HEK293T (cell line): ENCODE data around the gene CPVL.

Experiments used
- ARNT ChIP-seq: fragments of 450-650 bp; IDR thresholded peaks from 2 replicates; pipeline ENCODE4 v1.6.1; 2017; ENCODE audit warnings: mild to moderate bottlenecking
- BHLHE40 ChIP-seq: fragments of 450-650 bp; IDR thresholded peaks from 2 replicates; pipeline ENCODE4 v1.6.1; 2016; ENCODE audit warnings: mild to moderate bottlenecking, moderate library complexity, borderline replicate concordance
- CTBP1 ChIP-seq: fragments of 450-650 bp; IDR thresholded peaks from 2 replicates; pipeline ENCODE4 v1.6.1; 2016; ENCODE audit warnings: borderline replicate concordance
- ELF4 ChIP-seq: fragments of 450-650 bp; IDR thresholded peaks from 2 replicates; pipeline ENCODE4 v1.6.1; 2017; ENCODE audit warnings: antibody characterized with exemption
- FOXA1 ChIP-seq: fragments of 450-650 bp; IDR thresholded peaks from 2 replicates; pipeline ENCODE4 v1.6.1; 2016; ENCODE audit warnings: mild to moderate bottlenecking
- FOXK2 ChIP-seq: fragments of 450-650 bp; IDR thresholded peaks from 2 replicates; pipeline ENCODE4 v1.6.1; 2016; ENCODE audit warnings: mild to moderate bottlenecking
- FOXM1 ChIP-seq: fragments of 450-650 bp; IDR thresholded peaks from 2 replicates; pipeline ENCODE4 v1.6.1; 2017; ENCODE audit warnings: mild to moderate bottlenecking, borderline replicate concordance
- HDGF ChIP-seq: fragments of 450-650 bp; IDR thresholded peaks from 2 replicates; pipeline ENCODE4 v1.6.1; 2017; ENCODE audit warnings: antibody characterized with exemption, borderline replicate concordance
- NFRKB ChIP-seq: fragments of 450-650 bp; IDR thresholded peaks from 2 replicates; pipeline ENCODE4 v1.6.1; 2016; ENCODE audit warnings: mild to moderate bottlenecking, moderate library complexity
- PKNOX1 ChIP-seq: fragments of 450-650 bp; IDR thresholded peaks from 2 replicates; pipeline ENCODE4 v1.6.1; 2016
- SP1 ChIP-seq: fragments of 450-650 bp; IDR thresholded peaks from 2 replicates; pipeline ENCODE4 v1.6.1; 2017
- SUZ12 ChIP-seq: fragments of 450-650 bp; IDR thresholded peaks from 2 replicates; pipeline ENCODE4 v1.6.1; 2016; ENCODE audit warnings: mild to moderate bottlenecking
- TARDBP ChIP-seq: fragments of 450-650 bp; IDR thresholded peaks from 2 replicates; pipeline ENCODE4 v1.6.1; 2016
- ZNF384 ChIP-seq: fragments of 450-650 bp; IDR thresholded peaks from 2 replicates; pipeline ENCODE4 v1.6.1; 2016

GRCh38 chr7:29123626-29124190 is 22.6 kb downstream of the CPVL start:
- no peak for TF ChIP-seq CTBP1
- no peak for TF ChIP-seq BHLHE40
- TF ChIP-seq SUZ12 = no peak
- TF ChIP-seq ARNT = no peak
- TF ChIP-seq FOXK2 = no peak
- TF ChIP-seq TARDBP = no peak
- TF ChIP-seq NFRKB = no peak
- TF ChIP-seq FOXA1 = no peak
- no peak for TF ChIP-seq ZNF384
- TF ChIP-seq ELF4 = no peak
- TF ChIP-seq SP1 = no peak
- TF ChIP-seq PKNOX1 = no peak
- no peak for TF ChIP-seq HDGF
- no peak for TF ChIP-seq FOXM1
